ENCODE data around the gene ITGA4.

The ITGA4 gene

DNA sequence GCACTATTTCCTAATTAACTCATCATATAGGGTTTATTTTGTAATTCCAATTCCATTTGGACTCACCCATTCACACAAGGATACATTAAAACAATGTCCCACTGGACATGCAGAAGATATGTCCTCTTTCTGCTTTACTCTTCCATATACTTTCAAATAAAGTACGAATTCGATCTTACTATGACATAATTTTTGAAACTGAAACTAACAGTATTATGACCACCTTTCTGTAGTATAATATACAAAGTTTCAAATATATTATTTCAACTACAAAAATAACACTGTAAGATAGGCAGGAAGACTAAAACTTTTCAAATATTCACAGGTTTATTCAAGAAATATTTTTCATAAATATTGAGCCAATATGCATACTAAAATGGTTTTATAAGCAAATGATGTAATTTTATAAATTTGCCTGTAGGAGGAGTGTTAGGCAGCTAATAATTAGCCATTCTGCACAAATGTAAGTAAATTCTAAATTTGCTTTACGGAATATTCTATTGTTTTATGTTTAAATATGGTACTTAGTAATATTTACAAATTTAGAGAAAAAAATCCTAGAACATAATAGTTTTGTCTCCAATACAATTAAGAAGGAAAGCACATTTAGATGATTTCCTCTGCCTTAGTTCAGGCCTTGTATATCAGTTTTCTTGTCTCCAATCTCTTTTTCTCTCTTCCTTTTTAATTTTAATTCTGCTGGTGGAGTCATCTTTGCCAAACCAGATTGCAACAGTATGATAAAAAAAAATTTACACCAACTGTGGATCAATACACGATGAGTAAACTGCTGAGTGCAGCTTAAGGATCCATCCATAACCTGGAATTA lies 113.9 kb downstream of the ITGA4 start:
- DNase-seq (ENCODE audit: extremely low read depth in 1 of 2, low read depth in 1 of 2) = no peak

DNA sequence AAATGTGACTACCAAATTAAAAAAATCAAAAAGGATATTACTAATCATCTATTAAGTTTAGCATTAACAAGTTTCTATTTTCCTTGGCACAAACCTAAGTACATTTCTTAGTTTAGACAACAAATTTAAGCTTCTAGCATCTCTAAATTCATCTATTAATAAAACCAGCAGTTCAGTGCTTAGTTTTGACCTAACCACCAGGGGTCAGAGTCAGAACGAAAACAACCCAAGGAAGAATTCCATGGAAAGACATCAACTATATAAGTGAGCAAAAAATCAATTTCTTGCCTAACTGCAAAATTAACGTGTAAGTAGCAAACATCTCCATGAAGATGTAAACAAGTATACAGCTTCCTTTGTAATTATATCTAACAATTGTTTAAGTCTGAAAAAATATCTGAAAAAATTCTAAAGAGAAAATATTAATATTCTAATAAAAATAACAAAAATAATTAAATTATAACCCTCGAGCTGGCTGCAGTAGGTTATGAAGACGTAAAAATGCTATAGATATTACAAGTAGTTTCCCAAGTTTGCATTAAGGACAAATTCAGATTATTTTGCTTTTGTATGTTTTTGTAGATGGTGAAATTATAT lies 116.1 kb downstream of the ITGA4 start:
- no peak for DNase-seq (ENCODE audit: extremely low read depth in 1 of 2, low read depth in 1 of 2)

GRCh38 chr2:181574321-181574720 lies 117.1 kb downstream of the ITGA4 start:
- DNase-seq (ENCODE audit: extremely low read depth in 1 of 2, low read depth in 1 of 2) = no peak

GRCh38 chr2:181575024-181575649 lies 118.0 kb downstream of the ITGA4 start:
- DNase-seq (ENCODE audit: extremely low read depth in 1 of 2, low read depth in 1 of 2) = no peak

DNA sequence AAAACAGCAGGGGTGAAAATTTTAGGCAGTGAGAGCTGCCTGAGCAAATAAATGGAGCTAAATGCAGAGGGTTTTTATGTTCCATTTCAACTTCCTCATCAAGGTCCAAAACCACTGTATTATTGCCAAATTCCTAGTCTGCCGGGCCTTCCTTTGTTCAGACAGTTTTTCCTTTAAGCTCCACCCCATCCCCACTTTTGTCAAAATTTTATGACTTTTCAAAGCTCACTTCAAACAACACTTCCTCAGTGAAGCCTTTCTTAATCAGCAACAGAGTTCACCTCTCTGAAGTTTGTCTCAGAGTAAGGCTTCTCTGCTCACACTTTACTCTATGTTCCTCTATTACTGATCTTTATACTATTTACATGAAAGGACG lies 118.5 kb downstream of the ITGA4 start:
- DNase-seq (ENCODE audit: extremely low read depth in 1 of 2, low read depth in 1 of 2) = no peak

GRCh38 chr2:181576431-181576830 lies 119.2 kb downstream of the ITGA4 start:
- no peak for DNase-seq (ENCODE audit: extremely low read depth in 1 of 2, low read depth in 1 of 2)

DNA sequence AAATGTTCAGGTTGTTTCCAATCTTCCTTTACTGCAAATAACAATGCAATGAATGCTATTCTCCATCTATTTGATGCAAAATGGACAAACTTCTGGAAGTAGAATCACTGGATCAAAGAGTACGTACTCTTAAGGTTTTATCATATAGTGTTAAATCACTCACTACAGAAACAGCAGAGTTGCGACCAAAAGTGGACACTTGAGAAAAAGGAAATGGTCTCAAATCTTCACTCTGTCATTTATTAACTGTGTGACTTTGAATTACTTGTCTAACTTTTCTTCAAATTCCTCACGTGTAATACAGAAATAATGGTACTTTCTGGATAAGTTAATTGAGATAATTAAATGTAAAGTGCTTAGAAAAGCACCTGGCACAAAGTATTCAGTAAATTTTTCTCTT lies 121.6 kb downstream of the ITGA4 start:
- no peak for DNase-seq (ENCODE audit: extremely low read depth in 1 of 2, low read depth in 1 of 2)

- no peak for DNase-seq (ENCODE audit: extremely low read depth in 1 of 2, low read depth in 1 of 2)
Observed at GRCh38 chr2:181581534-181581933, 124.3 kb downstream of the ITGA4 start.

- no peak for DNase-seq (ENCODE audit: extremely low read depth in 1 of 2, low read depth in 1 of 2)
Observed at GRCh38 chr2:181585732-181586131, 128.5 kb downstream of the ITGA4 start.

Data from stimulated activated CD8-positive, alpha-beta memory T cell treated with anti-CD3 and anti-CD28 coated beads, Interleukin-7, amount 100 ng/mL, for 48 hours (primary cell).